HEK293T (cell line): Measurements from ENCODE around the gene WWOX.

Source experiments
- CTCF ChIA-PET: fragments of 350-600 bp; formaldehyde crosslinking; extraction: SDS; loops from one replicate; lab custom pipeline; 2021; ENCODE audit warnings: antibody characterized with exemption, inconsistent platforms; lab: Yijun Ruan, JAX
- POLR2A ChIA-PET: fragments of 350-600 bp; formaldehyde crosslinking; extraction: SDS; loops from one replicate; lab custom pipeline; 2020; ENCODE audit warnings: antibody characterized with exemption, inconsistent platforms; lab: Yijun Ruan, JAX
- DNase-seq: peaks from one replicate; pipeline ENCODE4 v3.0.0; 2012; ENCODE audit warnings: mixed read lengths; ENCODE audit errors: extremely low spot score
- ARNT ChIP-seq: fragments of 450-650 bp; IDR thresholded peaks from 2 replicates; pipeline ENCODE4 v1.6.1; 2017; ENCODE audit warnings: mild to moderate bottlenecking
- BHLHE40 ChIP-seq: fragments of 450-650 bp; IDR thresholded peaks from 2 replicates; pipeline ENCODE4 v1.6.1; 2016; ENCODE audit warnings: mild to moderate bottlenecking, moderate library complexity, borderline replicate concordance
- CTBP1 ChIP-seq: fragments of 450-650 bp; IDR thresholded peaks from 2 replicates; pipeline ENCODE4 v1.6.1; 2016; ENCODE audit warnings: borderline replicate concordance
- ELF4 ChIP-seq: fragments of 450-650 bp; IDR thresholded peaks from 2 replicates; pipeline ENCODE4 v1.6.1; 2017; ENCODE audit warnings: antibody characterized with exemption
- FOXA1 ChIP-seq: fragments of 450-650 bp; IDR thresholded peaks from 2 replicates; pipeline ENCODE4 v1.6.1; 2016; ENCODE audit warnings: mild to moderate bottlenecking
- FOXK2 ChIP-seq: fragments of 450-650 bp; IDR thresholded peaks from 2 replicates; pipeline ENCODE4 v1.6.1; 2016; ENCODE audit warnings: mild to moderate bottlenecking
- FOXM1 ChIP-seq: fragments of 450-650 bp; IDR thresholded peaks from 2 replicates; pipeline ENCODE4 v1.6.1; 2017; ENCODE audit warnings: mild to moderate bottlenecking, borderline replicate concordance
- HDGF ChIP-seq: fragments of 450-650 bp; IDR thresholded peaks from 2 replicates; pipeline ENCODE4 v1.6.1; 2017; ENCODE audit warnings: antibody characterized with exemption, borderline replicate concordance
- L3MBTL2 ChIP-seq: fragments of 450-650 bp; conservative IDR thresholded peaks from 2 replicates; pipeline ENCODE4 v1.6.1; 2016; ENCODE audit warnings: mild to moderate bottlenecking
- LEF1 ChIP-seq: fragments of 450-650 bp; IDR thresholded peaks from 2 replicates; pipeline ENCODE4 v1.6.1; 2017; ENCODE audit warnings: mild to moderate bottlenecking, borderline replicate concordance
- NFRKB ChIP-seq: fragments of 450-650 bp; IDR thresholded peaks from 2 replicates; pipeline ENCODE4 v1.6.1; 2016; ENCODE audit warnings: mild to moderate bottlenecking, moderate library complexity
- PKNOX1 ChIP-seq: fragments of 450-650 bp; IDR thresholded peaks from 2 replicates; pipeline ENCODE4 v1.6.1; 2016
- SP1 ChIP-seq: fragments of 450-650 bp; IDR thresholded peaks from 2 replicates; pipeline ENCODE4 v1.6.1; 2017
- SUZ12 ChIP-seq: fragments of 450-650 bp; IDR thresholded peaks from 2 replicates; pipeline ENCODE4 v1.6.1; 2016; ENCODE audit warnings: mild to moderate bottlenecking
- TARDBP ChIP-seq: fragments of 450-650 bp; IDR thresholded peaks from 2 replicates; pipeline ENCODE4 v1.6.1; 2016
- ZNF384 ChIP-seq: fragments of 450-650 bp; IDR thresholded peaks from 2 replicates; pipeline ENCODE4 v1.6.1; 2016

The WWOX gene

DNA sequence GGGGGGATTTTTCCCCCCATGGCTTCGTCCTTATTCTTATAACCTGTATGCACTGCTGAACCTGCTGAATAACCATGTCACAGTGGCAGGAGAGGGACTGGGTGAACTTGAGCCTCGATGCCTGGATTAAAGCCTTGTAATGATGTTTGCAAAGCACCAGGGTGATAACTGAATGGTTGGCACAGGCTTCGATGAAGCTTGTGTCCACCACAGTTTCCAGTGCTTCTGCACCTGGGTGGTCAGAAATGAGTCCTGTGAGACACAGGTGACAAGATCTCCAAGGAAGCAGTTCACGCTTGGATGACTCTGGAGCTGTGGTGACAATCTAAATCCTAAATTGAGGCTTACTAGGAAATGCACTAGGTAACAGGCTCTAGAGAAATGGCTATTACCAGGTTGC lies 771.8 kb downstream of the WWOX start:
- CTCF ChIA-PET, result interaction anchor here (0.6 kb wide), 2 partner anchors 18 to 266 kb away, joined by 3 read pairs; no protein-coding TSS in a partner anchor
- TF ChIP-seq SUZ12 (no peak), BHLHE40 (no peak), FOXM1 (no peak), PKNOX1 (no peak), ARNT (no peak), ELF4 (no peak), ZNF384 (no peak), FOXA1 (no peak), L3MBTL2 (no peak)
- POLR2A ChIA-PET, result no interaction called here
- no peak for DNase-seq

GRCh38 chr16:78876671-78877070 lies 777.2 kb downstream of the WWOX start:
- DNase-seq, result no peak
- CTCF ChIA-PET, result interaction anchor here (0.6 kb wide), 1 partner anchor 118 kb away, joined by 3 read pairs; no protein-coding TSS in a partner anchor
- POLR2A ChIA-PET, result no interaction called here
- TF ChIP-seq FOXK2, result no peak
- TF ChIP-seq TARDBP, result no peak
- no peak for TF ChIP-seq HDGF
- TF ChIP-seq CTBP1, result no peak
- TF ChIP-seq SP1, result no peak
- TF ChIP-seq ELF4, result no peak
- no peak for TF ChIP-seq FOXM1
- no peak for TF ChIP-seq NFRKB
- no peak for TF ChIP-seq ARNT
- TF ChIP-seq BHLHE40, result no peak

- TF ChIP-seq ELF4 (no peak), NFRKB (no peak), CTBP1 (no peak), LEF1 (no peak), FOXM1 (no peak), SUZ12 (no peak), BHLHE40 (no peak), FOXK2 (no peak), ARNT (no peak), TARDBP (no peak), SP1 (no peak), HDGF (no peak), FOXA1 (no peak), ZNF384 (no peak)
- ChIA-PET POLR2A (no interaction called here), CTCF (no interaction called here)
- no peak for DNase-seq
Observed at GRCh38 chr16:78877114-78877655, 777.7 kb downstream of the WWOX start.

DNA sequence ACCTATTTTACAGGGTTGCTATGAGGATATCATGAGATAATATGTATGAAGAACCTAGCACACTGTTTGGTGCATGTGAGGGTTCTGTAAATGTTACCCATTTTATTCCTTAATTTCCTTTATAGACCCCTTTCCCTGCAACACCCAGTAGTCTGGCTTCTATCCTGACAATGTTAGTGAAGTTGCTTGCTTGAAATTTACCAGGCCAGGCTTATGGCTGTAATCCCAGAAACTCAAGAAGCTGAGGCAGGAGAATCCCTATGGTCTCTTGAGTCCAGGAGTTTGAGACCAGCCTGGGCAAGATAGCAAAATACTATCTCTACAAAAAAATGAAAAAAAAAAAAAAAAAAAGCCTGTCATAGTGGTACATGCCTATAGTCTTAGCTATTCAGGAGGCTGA lies 779.1 kb downstream of the WWOX start:
- ChIA-PET POLR2A (no interaction called here), CTCF (interaction anchor here (1.0 kb wide), 1 partner anchor 9 kb away, joined by 3 read pairs; no protein-coding TSS in a partner anchor)
- TF ChIP-seq PKNOX1, result no peak
- TF ChIP-seq ZNF384, result no peak
- TF ChIP-seq FOXA1, result no peak
- TF ChIP-seq SUZ12, result no peak
- TF ChIP-seq TARDBP, result no peak
- TF ChIP-seq ARNT, result no peak
- no peak for TF ChIP-seq SP1
- no peak for TF ChIP-seq LEF1
- TF ChIP-seq NFRKB, result no peak
- no peak for TF ChIP-seq FOXM1
- no peak for TF ChIP-seq L3MBTL2
- no peak for TF ChIP-seq CTBP1
- no peak for TF ChIP-seq BHLHE40
- no peak for TF ChIP-seq HDGF
- DNase-seq, result no peak

DNA sequence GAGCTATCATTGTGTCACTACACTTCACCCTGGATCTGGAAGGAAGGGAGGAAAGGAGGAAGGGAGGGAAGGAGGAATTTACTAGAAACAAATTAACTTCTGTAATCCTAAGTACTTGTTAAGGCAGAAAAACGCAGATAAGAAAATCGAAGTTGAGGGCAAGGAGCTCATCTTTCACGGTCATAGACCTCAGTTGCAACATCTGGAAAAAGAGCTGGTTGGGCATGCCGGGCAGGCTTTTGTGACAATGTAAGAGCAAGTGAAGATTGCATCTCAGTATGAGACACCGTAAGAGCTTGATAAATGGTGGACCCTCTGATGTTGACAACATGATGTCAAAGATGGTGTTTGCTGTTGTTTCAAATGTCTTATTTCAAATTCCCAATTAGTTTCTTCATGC lies 779.6 kb downstream of the WWOX start:
- no peak for TF ChIP-seq L3MBTL2
- no peak for TF ChIP-seq FOXM1
- no peak for TF ChIP-seq ELF4
- TF ChIP-seq BHLHE40, result no peak
- no peak for TF ChIP-seq CTBP1
- TF ChIP-seq FOXA1, result no peak
- TF ChIP-seq ARNT, result no peak
- CTCF ChIA-PET, result interaction anchor here (1.0 kb wide), 1 partner anchor 9 kb away, joined by 3 read pairs; no protein-coding TSS in a partner anchor

GRCh38 chr16:78882150-78882549 lies 782.7 kb downstream of the WWOX start:
- TF ChIP-seq FOXK2 (no peak), ARNT (no peak), FOXA1 (no peak), CTBP1 (no peak), L3MBTL2 (no peak), SUZ12 (no peak), PKNOX1 (no peak), HDGF (no peak), NFRKB (no peak), FOXM1 (no peak), SP1 (no peak)
- CTCF ChIA-PET, result interaction anchor here (0.6 kb wide), 1 partner anchor 1035 kb away, joined by 3 read pairs; no protein-coding TSS in a partner anchor
- POLR2A ChIA-PET, result no interaction called here
- no peak for DNase-seq

More for the DNA sequence above, 779.6 kb downstream of the WWOX start:
- POLR2A ChIA-PET, result no interaction called here
- no peak for DNase-seq
